K562 (cell line): ENCODE measurements around the gene IQCF6. TPM values are rescaled to one million over a fixed set of nuclear protein-coding genes. Genes with fewer than 3 reads are reported as not detected.

Experiments
- ATAC-seq: fragments of 200-7000 bp; cut with Tn5 transposase; 3 replicates; pipeline ENCODE4 v1.9.1; 2020; ENCODE audit warnings: moderate library complexity
- BruUV-seq: library from RNA; stranded (reverse); fragments of 400-500 nt; replicated peaks from 2 replicates; lab custom pipeline; 2021; lab: Mats Ljungman, UMichigan
- CTCF ChIA-PET: fragments of 300-600 bp; formaldehyde crosslinking; extraction: SDS; loops from one replicate; lab custom pipeline; 2021; ENCODE audit warnings: low intra/inter-chr PET ratio; lab: Yijun Ruan, JAX
- POLR2A ChIA-PET: fragments of 300-600, 350-650 bp; sonication (Branson Sonifier 250); formaldehyde crosslinking; extraction: SDS; loops from one replicate; lab custom pipeline; 2021; ENCODE audit warnings: antibody characterized with exemption, inconsistent platforms; lab: Yijun Ruan, JAX
- DNase-seq, 4 experiments: peaks; one replicate each; pipeline versions ENCODE4 v3.0.0 to v3.0.0-alpha.2; 2011 to 2018; ENCODE audit warnings: low spot score in 3 of 4, mixed read lengths in 3 of 4; ENCODE audit errors: extremely low read depth in 1 of 4
- FAIRE-seq: peaks from 2 replicates; lab custom pipeline; 2011; peaks lifted over from hg19 to GRCh38; lab: Jason Lieb, UNC
- H2AFZ ChIP-seq: 2 replicates; pipeline ENCODE4 v1.6.0; 2011; ENCODE audit warnings: low read depth, low read length, control low read depth, inconsistent platforms
- H3K27ac ChIP-seq: fragments of 200-600 bp; 3 replicates; pipeline ENCODE4 v1.8.0; 2011; ENCODE audit warnings: low read depth, mild to moderate bottlenecking, control low read depth, inconsistent platforms, low read length, moderate library complexity, mixed read lengths; ENCODE audit errors: extremely low read depth
- H3K27me3 ChIP-seq, 2 experiments: fragments of 300-600 bp in 1 of 2; 2 replicates in 1 of 2; 3 replicates in 1 of 2; pipeline versions ENCODE4 v1.6.0 to v1.8.0; 2011; ENCODE audit warnings: inconsistent platforms in 2 of 2, low read length in 2 of 2, mild to moderate bottlenecking in 1 of 2, mixed read lengths in 1 of 2, moderate library complexity in 1 of 2; ENCODE audit not compliant: control insufficient read depth in 2 of 2, insufficient read depth in 2 of 2
- H3K36me3 ChIP-seq: fragments of 300-600 bp; 3 replicates; pipeline ENCODE4 v1.8.0; 2011; ENCODE audit warnings: mild to moderate bottlenecking, low read length, inconsistent platforms; ENCODE audit not compliant: control insufficient read depth, insufficient read depth
- H3K4me1 ChIP-seq, 2 experiments: fragments of 200-600 bp in 1 of 2; replicated peaks in 1 of 2; 2 replicates in 1 of 2; 3 replicates in 1 of 2; pipeline versions ENCODE4 v1.5.1 to v1.8.0; 2011; ENCODE audit warnings: inconsistent platforms in 2 of 2, low read length in 2 of 2, mild to moderate bottlenecking in 1 of 2, mixed read lengths in 1 of 2, moderate library complexity in 1 of 2; ENCODE audit not compliant: control insufficient read depth in 2 of 2, insufficient read depth in 2 of 2
- H3K4me2 ChIP-seq: 2 replicates; pipeline ENCODE4 v1.6.1; 2011; ENCODE audit warnings: low read length, control low read depth, inconsistent platforms, mixed read lengths; ENCODE audit not compliant: insufficient read depth
- H3K4me3 ChIP-seq: fragments of 200-600 bp; sonication (generic), shearing (Covaris generic); 2 replicates; pipeline ENCODE4 v1.5.1; 2016; ENCODE audit warnings: control low read depth, inconsistent platforms
- H3K79me2 ChIP-seq: fragments of 200-600 bp; 3 replicates; pipeline ENCODE4 v1.8.0; 2011; ENCODE audit warnings: low read length, inconsistent platforms; ENCODE audit not compliant: control insufficient read depth, insufficient read depth
- H3K9ac ChIP-seq, 2 experiments: 2 replicates each; pipeline versions ENCODE4 v1.6.0 to v1.6.1; 2011; ENCODE audit warnings: low read depth in 2 of 2, low read length in 2 of 2, control low read depth in 1 of 2, inconsistent platforms in 1 of 2, mild to moderate bottlenecking in 1 of 2, mixed read lengths in 1 of 2; ENCODE audit not compliant: insufficient read depth in 1 of 2
- H3K9me1 ChIP-seq: one replicate; pipeline ENCODE4 v1.6.0; 2011; ENCODE audit warnings: inconsistent platforms, mild to moderate bottlenecking, low read length, moderate library complexity; ENCODE audit not compliant: control insufficient read depth, insufficient read depth
- H3K9me3 ChIP-seq: replicated peaks from 2 replicates; pipeline ENCODE4 v1.5.1; 2011; ENCODE audit warnings: low read depth, low read length, inconsistent platforms; ENCODE audit not compliant: control insufficient read depth, insufficient read depth
- H4K20me1 ChIP-seq: replicated peaks from 2 replicates; pipeline ENCODE4 v1.6.1; 2011; ENCODE audit warnings: low read length, inconsistent platforms, mixed read lengths; ENCODE audit not compliant: control insufficient read depth, insufficient read depth
- C11orf30 ChIP-seq: fragments of 450-650 bp; IDR thresholded peaks from 2 replicates; pipeline ENCODE4 v1.6.1; 2016; ENCODE audit warnings: low read depth, mild to moderate bottlenecking
- RBM25 ChIP-seq: fragments of 200-400 bp; formaldehyde crosslinking; IDR thresholded peaks from 2 replicates; pipeline ENCODE4 v1.6.1; 2018; ENCODE audit warnings: low read length, low read depth, moderate library complexity; ENCODE audit not compliant: severe bottlenecking
- ZFX ChIP-seq: sonication (generic); formaldehyde crosslinking; IDR thresholded peaks from 2 replicates; pipeline ENCODE4 v1.8.0; 2022; ENCODE audit warnings: mild to moderate bottlenecking, missing genetic modification reagents, moderate library complexity
- ZNF146 ChIP-seq: IDR thresholded peaks from one replicate; pipeline ENCODE4 v1.6.1; 2018; ENCODE audit warnings: missing compliant biosample characterization; ENCODE audit not compliant: unreplicated experiment
- ZNF384 ChIP-seq: IDR thresholded peaks from 2 replicates; pipeline ENCODE4 v1.6.1; 2012; ENCODE audit warnings: low read depth, low read length, improper control_type of control experiment
- WGBS: fragments of 100-300 bp; shearing (Covaris generic); methylation state at CpG from one replicate; pipeline ENCODE4 v1.1.6; 2016; ENCODE audit warnings: low coverage, mixed read lengths; ENCODE audit not compliant: insufficient coverage; ENCODE audit errors: missing lambda C conversion rate; 5-methylcytosine and 5-hydroxymethylcytosine counted together
- in situ Hi-C: fragments of 300-500 bp; cut with MboI; formaldehyde crosslinking; loops from 4 replicates; pipeline ENCODE4 v1.15.0; 2018; ENCODE audit warnings: inconsistent platforms, mixed read lengths
- intact Hi-C: fragments of 100-400 bp; cut with micrococcal nuclease; formaldehyde crosslinking; loops from 2 replicates; pipeline ENCODE4 v1.14.2; 2022
- polyA plus RNA-seq, 8 experiments: library from polyadenylated mRNA; depleted of rRNA in 4 of 8; stranded (reverse) in 5 of 8; unstranded in 3 of 8; fragments of >200 nt; fragmentation: Nextera tagmentation in 2 of 8; fragmentation: Illumina TruSeq in 1 of 8; extraction: Ambion mirVana in 2 of 8; extraction: Trizol in 1 of 8; gene quantifications; 2 replicates each; pipeline versions ENCODE4 v1.2.1 to v1.2.3, GENCODE V29; 2011 to 2014; ENCODE audit warnings: inconsistent platforms in 1 of 8, missing spikeins in 1 of 8
- total RNA-seq, 7 experiments: library from RNA; depleted of rRNA in 6 of 7; stranded (reverse); fragments of >200 nt in 6 of 7; fragmentation: Illumina TruSeq in 2 of 7; extraction: Trizol in 2 of 7; gene quantifications; 2 replicates each; pipeline versions ENCODE4 v1.2.1 to v1.2.3, GENCODE V29; 2011 to 2021; ENCODE audit warnings: low replicate concordance in 1 of 7

Gene IQCF6
- total and polyA plus RNA-seq, 9 of the 15 experiments (the other 6 are each of a cell fraction or from before 2014, with no cell fraction given): not detected

DNA sequence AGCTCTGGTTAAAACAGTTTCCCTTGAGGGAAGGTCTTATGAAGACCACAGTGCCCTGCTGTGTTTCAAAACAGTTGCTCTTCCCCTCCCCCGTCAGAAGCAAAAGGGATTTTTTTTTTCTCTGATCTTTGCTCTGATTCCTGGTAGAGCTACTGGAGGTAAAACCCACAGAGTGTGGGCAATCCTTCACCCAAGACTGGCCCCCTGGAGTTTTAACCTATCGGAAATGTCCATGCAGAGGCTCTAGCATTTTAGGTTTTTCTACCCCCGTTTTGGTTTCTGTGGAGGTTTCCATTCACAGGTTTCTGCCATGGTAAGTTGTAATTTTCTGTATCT, 44.5 kb downstream of the IQCF6 start:
- Histone ChIP-seq H2AFZ (no peak overlapping the region), H3K79me2 (no peaks in the 10 kb centered on the region), H3K9me3 (no peaks in the 10 kb centered on the region), H3K27me3 (no peaks in the 10 kb centered on the region), H3K4me2 (no peak overlapping the region), H3K4me1 (no peaks in the 10 kb centered on the region), H3K4me3 (no peak overlapping the region), H3K27ac (no peak overlapping the region), H3K9ac (no peak overlapping the region), H4K20me1 (no peaks in the 10 kb centered on the region), H3K9me1 (no peaks in the 10 kb centered on the region), H3K36me3 (no peaks in the 10 kb centered on the region)
- in situ Hi-C loops: no loop called here
- intact Hi-C loops: no loop called here
- BruUV-seq: no TSS peak
- ATAC-seq (no peak), FAIRE-seq (no peak), DNase-seq (peak in 1 of 4 experiments; percentile 6)
- 0% methylated on average over 3 of the region's 3 CpGs for WGBS
- ChIA-PET POLR2A (no interaction called here), CTCF (no interaction called here)
- TF ChIP-seq C11orf30: no peak
- 0 out of 2 replicates have a peak, but pooled peaks have one; percentile 33 for TF ChIP-seq ZNF384

- Histone ChIP-seq H3K9ac (no peak overlapping the region), H2AFZ (no peak overlapping the region), H4K20me1 (no peaks in the 10 kb centered on the region), H3K27ac (no peak overlapping the region), H3K4me2 (no peak overlapping the region), H3K36me3 (no peaks in the 10 kb centered on the region), H3K79me2 (no peaks in the 10 kb centered on the region), H3K4me3 (no peak overlapping the region), H3K27me3 (no peaks in the 10 kb centered on the region), H3K9me3 (no peaks in the 10 kb centered on the region), H3K4me1 (no peaks in the 10 kb centered on the region), H3K9me1 (no peaks in the 10 kb centered on the region)
- WGBS: 19% methylated on average over 4 of the region's 4 CpGs
- in situ Hi-C loops (no loop called here), intact Hi-C loops (no loop called here)
- no peak for ATAC-seq
- no peak for FAIRE-seq
- DNase-seq: no peak
- peak; percentile 46 for TF ChIP-seq RBM25
- no peak for TF ChIP-seq ZFX
- TF ChIP-seq ZNF146 (CRISPR knock-in tag): peak; percentile 94
- CTCF ChIA-PET: no interaction called here
- BruUV-seq: no TSS peak
- POLR2A ChIA-PET: no interaction called here
Observed at GRCh38 chr3:51733859-51734571, 45.0 kb downstream of the IQCF6 start.
